ENCODE measurements around the gene SPAG9. TPM values are rescaled to one million over a fixed set of nuclear protein-coding genes. Genes with fewer than 3 reads are reported as not detected.

SPAG9 gene
- polyA plus RNA-seq, 1 donor from 2014 or later: 201 TPM

DNA sequence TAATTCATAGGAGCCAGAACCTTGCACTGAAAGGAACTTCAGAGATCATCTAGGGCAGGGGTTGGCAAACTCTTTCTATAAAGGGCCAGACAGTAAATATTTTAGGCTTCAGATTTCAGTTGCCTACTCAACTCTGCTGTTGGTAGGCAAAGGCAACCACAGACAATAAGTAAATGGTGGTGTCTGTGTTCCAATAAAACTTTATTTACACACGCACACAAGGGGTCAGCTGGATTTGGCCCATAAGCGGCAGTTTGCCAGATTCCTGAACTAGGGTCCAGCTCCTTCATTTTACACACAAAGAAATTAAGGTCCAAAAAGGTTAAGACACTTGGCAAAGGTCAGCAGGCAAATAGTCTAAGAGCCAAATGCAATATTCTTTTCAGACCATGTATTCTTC, 107.3 kb downstream of the SPAG9 start:
- Histone ChIP-seq H3K27ac (ENCODE audit: low read length) (no peak overlapping the region), H3K9me3 (ENCODE audit: low read length) (no peaks in the 10 kb centered on the region), H3K27me3 (ENCODE audit: insufficient read depth, low read depth, low read length) (no peaks in the 10 kb centered on the region), H4K20me1 (ENCODE audit: insufficient read depth) (no peaks in the 10 kb centered on the region), H3F3A (ENCODE audit: insufficient read depth, low read length, poor library complexity, severe bottlenecking) (no peaks in the 10 kb centered on the region), H3K9me2 (ENCODE audit: insufficient read depth, low read length) (no peaks in the 10 kb centered on the region), H2AFZ (ENCODE audit: low read depth, low read length) (no peak overlapping the region), H3K4me2 (ENCODE audit: low read length) (no peak overlapping the region), H3K79me2 (replicated peaks; ENCODE audit: insufficient read depth, low read length) (no peaks in the 10 kb centered on the region), H3K36me3 (ENCODE audit: insufficient read depth, low read length) (peaks cover 27% of the 10 kb centered on the region), H3K4me3 (ENCODE audit: low read length) (no peak overlapping the region), H3K9ac (ENCODE audit: low read length) (no peak overlapping the region)
- no peak for TF ChIP-seq SMC3 (conservative IDR thresholded peaks at IDR 0.05; ENCODE audit: poor library complexity)
- TF ChIP-seq POLR2AphosphoS5 (IDR thresholded peaks at IDR 0.05): no peak
- TF ChIP-seq, protein P1, sequence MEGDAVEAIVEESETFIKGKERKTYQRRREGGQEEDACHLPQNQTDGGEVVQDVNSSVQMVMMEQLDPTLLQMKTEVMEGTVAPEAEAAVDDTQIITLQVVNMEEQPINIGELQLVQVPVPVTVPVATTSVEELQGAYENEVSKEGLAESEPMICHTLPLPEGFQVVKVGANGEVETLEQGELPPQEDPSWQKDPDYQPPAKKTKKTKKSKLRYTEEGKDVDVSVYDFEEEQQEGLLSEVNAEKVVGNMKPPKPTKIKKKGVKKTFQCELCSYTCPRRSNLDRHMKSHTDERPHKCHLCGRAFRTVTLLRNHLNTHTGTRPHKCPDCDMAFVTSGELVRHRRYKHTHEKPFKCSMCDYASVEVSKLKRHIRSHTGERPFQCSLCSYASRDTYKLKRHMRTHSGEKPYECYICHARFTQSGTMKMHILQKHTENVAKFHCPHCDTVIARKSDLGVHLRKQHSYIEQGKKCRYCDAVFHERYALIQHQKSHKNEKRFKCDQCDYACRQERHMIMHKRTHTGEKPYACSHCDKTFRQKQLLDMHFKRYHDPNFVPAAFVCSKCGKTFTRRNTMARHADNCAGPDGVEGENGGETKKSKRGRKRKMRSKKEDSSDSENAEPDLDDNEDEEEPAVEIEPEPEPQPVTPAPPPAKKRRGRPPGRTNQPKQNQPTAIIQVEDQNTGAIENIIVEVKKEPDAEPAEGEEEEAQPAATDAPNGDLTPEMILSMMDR (IDR thresholded peaks at IDR 0.05; ENCODE audit: poor library complexity, severe bottlenecking): no peak
- no peak for TF ChIP-seq RAD21 (conservative IDR thresholded peaks at IDR 0.05)
- TF ChIP-seq EZH2 (IDR thresholded peaks at IDR 0.05; ENCODE audit: borderline replicate concordance, insufficient read depth, low read length, poor library complexity, severe bottlenecking): no peak
- no peak for TF ChIP-seq TAF1 (IDR thresholded peaks at IDR 0.05; ENCODE audit: low read depth)
- TF ChIP-seq, protein P2, sequence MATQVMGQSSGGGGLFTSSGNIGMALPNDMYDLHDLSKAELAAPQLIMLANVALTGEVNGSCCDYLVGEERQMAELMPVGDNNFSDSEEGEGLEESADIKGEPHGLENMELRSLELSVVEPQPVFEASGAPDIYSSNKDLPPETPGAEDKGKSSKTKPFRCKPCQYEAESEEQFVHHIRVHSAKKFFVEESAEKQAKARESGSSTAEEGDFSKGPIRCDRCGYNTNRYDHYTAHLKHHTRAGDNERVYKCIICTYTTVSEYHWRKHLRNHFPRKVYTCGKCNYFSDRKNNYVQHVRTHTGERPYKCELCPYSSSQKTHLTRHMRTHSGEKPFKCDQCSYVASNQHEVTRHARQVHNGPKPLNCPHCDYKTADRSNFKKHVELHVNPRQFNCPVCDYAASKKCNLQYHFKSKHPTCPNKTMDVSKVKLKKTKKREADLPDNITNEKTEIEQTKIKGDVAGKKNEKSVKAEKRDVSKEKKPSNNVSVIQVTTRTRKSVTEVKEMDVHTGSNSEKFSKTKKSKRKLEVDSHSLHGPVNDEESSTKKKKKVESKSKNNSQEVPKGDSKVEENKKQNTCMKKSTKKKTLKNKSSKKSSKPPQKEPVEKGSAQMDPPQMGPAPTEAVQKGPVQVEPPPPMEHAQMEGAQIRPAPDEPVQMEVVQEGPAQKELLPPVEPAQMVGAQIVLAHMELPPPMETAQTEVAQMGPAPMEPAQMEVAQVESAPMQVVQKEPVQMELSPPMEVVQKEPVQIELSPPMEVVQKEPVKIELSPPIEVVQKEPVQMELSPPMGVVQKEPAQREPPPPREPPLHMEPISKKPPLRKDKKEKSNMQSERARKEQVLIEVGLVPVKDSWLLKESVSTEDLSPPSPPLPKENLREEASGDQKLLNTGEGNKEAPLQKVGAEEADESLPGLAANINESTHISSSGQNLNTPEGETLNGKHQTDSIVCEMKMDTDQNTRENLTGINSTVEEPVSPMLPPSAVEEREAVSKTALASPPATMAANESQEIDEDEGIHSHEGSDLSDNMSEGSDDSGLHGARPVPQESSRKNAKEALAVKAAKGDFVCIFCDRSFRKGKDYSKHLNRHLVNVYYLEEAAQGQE (IDR thresholded peaks at IDR 0.05; ENCODE audit: borderline replicate concordance): no peak
- TF ChIP-seq MXI1 (conservative IDR thresholded peaks at IDR 0.05; ENCODE audit: poor library complexity, severe bottlenecking): no peak
- no peak for TF ChIP-seq EP300 (conservative IDR thresholded peaks at IDR 0.05; ENCODE audit: poor library complexity, severe bottlenecking)

DNA sequence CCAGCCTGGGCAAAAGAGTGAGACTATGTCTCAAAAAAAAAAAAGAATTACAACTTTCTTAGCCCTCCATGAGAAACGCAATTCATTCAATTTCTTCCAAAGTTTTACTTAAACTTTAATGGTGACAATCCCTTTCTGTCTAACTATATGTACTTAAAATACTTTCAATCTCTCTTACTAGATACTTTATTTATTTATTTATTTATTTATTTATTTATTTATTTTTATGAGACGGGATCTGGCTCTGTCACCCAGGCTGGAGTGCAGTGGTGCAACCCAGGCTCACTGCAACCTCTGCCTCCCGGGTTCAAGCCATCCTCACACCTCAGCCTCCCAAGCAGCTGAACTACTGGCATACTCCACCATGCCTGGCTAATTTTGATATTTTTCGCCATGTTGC, 108.1 kb downstream of the SPAG9 start:
- Histone ChIP-seq H3K27me3 (ENCODE audit: insufficient read depth, low read depth, low read length) (no peaks in the 10 kb centered on the region), H3K36me3 (ENCODE audit: insufficient read depth, low read length) (peaks cover 27% of the 10 kb centered on the region), H3K9me2 (ENCODE audit: insufficient read depth, low read length) (no peaks in the 10 kb centered on the region), H3K27ac (ENCODE audit: low read length) (no peak overlapping the region), H3K79me2 (replicated peaks; ENCODE audit: insufficient read depth, low read length) (no peaks in the 10 kb centered on the region), H3K4me3 (ENCODE audit: low read length) (no peak overlapping the region), H3K9me3 (ENCODE audit: low read length) (no peaks in the 10 kb centered on the region), H2AFZ (ENCODE audit: low read depth, low read length) (no peak overlapping the region), H3F3A (ENCODE audit: insufficient read depth, low read length, poor library complexity, severe bottlenecking) (no peaks in the 10 kb centered on the region), H3K9ac (ENCODE audit: low read length) (no peak overlapping the region), H3K4me2 (ENCODE audit: low read length) (no peak overlapping the region), H4K20me1 (ENCODE audit: insufficient read depth) (no peaks in the 10 kb centered on the region)
- TF ChIP-seq SMC3 (conservative IDR thresholded peaks at IDR 0.05; ENCODE audit: poor library complexity): no peak

DNA sequence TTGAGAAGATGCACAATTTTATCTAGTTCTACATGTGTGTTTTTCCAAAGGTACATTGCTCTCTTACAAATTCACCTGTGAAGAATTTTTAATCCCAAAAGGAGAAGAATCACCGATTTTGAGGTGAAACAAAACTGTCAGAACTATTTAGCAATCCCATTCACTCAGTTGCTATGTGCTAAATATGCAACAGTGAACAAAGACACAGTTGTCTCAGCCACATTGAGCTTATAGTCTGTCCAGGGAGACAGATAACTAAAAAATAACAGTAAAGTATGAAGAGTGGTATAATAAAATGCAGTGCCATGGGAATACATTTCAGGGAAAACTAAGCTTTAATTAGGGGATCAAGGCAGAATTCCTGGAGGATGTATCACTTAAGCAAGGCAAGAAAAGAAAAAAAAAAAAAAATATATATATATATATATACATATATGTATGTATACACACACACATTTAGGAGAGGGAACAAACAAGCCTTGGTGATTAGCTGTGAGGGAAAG, 110.4 kb downstream of the SPAG9 start:
- H3K36me3 ChIP-seq (ENCODE audit: insufficient read depth, low read length): peaks cover 27% of the 10 kb centered on the region
- no peaks in the 10 kb centered on the region for H3K79me2 ChIP-seq (replicated peaks; ENCODE audit: insufficient read depth, low read length)
- TF ChIP-seq, protein P1 (IDR thresholded peaks at IDR 0.05; ENCODE audit: poor library complexity, severe bottlenecking): no peak
- TF ChIP-seq MXI1 (conservative IDR thresholded peaks at IDR 0.05; ENCODE audit: poor library complexity, severe bottlenecking): no peak
- TF ChIP-seq EZH2 (IDR thresholded peaks at IDR 0.05; ENCODE audit: borderline replicate concordance, insufficient read depth, low read length, poor library complexity, severe bottlenecking): no peak
- no peak for TF ChIP-seq TAF1 (IDR thresholded peaks at IDR 0.05; ENCODE audit: low read depth)
- TF ChIP-seq SMC3 (conservative IDR thresholded peaks at IDR 0.05; ENCODE audit: poor library complexity): no peak

More for the DNA sequence above, 110.4 kb downstream of the SPAG9 start:
- H3K4me2 ChIP-seq (ENCODE audit: low read length): no peak overlapping the region
- H3K27ac ChIP-seq (ENCODE audit: low read length): no peak overlapping the region
- no peak overlapping the region for H3K4me3 ChIP-seq (ENCODE audit: low read length)
- no peaks in the 10 kb centered on the region for H3K9me3 ChIP-seq (ENCODE audit: low read length)
- no peak overlapping the region for H3K9ac ChIP-seq (ENCODE audit: low read length)
- H3K27me3 ChIP-seq (ENCODE audit: insufficient read depth, low read depth, low read length): no peaks in the 10 kb centered on the region
- H2AFZ ChIP-seq (ENCODE audit: low read depth, low read length): no peak overlapping the region
- no peaks in the 10 kb centered on the region for H4K20me1 ChIP-seq (ENCODE audit: insufficient read depth)
- no peaks in the 10 kb centered on the region for H3K9me2 ChIP-seq (ENCODE audit: insufficient read depth, low read length)
- no peaks in the 10 kb centered on the region for H3F3A ChIP-seq (ENCODE audit: insufficient read depth, low read length, poor library complexity, severe bottlenecking)

Data from neural cell (in vitro differentiated cells).